WTC11 (cell line): ENCODE measurements around the gene C4BPA.

ENCODE experiments used
- NFYB ChIP-seq: sonication (generic); formaldehyde crosslinking; conservative IDR thresholded peaks from 2 replicates; pipeline ENCODE4 v1.8.0; 2022; ENCODE audit warnings: low read depth, missing genetic modification reagents
- NR1H2 ChIP-seq: sonication (generic); formaldehyde crosslinking; IDR thresholded peaks from 2 replicates; pipeline ENCODE4 v1.9.0; 2021; ENCODE audit warnings: mild to moderate bottlenecking, moderate library complexity, missing genetic modification reagents
- TCF7 ChIP-seq: sonication (generic); formaldehyde crosslinking; IDR thresholded peaks from 2 replicates; pipeline ENCODE4 v1.8.0; 2022; ENCODE audit warnings: mild to moderate bottlenecking, low read depth, missing genetic modification reagents, moderate library complexity
- TEAD4 ChIP-seq: sonication (generic); formaldehyde crosslinking; IDR thresholded peaks from 2 replicates; pipeline ENCODE4 v1.8.0; 2022; ENCODE audit warnings: mild to moderate bottlenecking, missing genetic modification reagents
- TP53 ChIP-seq: sonication (generic); formaldehyde crosslinking; IDR thresholded peaks from 2 replicates; pipeline ENCODE4 v1.8.1; 2023; ENCODE audit warnings: mild to moderate bottlenecking, missing genetic modification reagents
- TF ChIP-seq, protein P1 (sequence below): fragments of 200-600 bp; IDR thresholded peaks from 2 replicates; pipeline ENCODE4 v1.8.0; 2022; ENCODE audit warnings: antibody characterized with exemption
- TF ChIP-seq, protein P2 (sequence below): sonication (generic); formaldehyde crosslinking; conservative IDR thresholded peaks from 2 replicates; pipeline ENCODE4 v1.8.1; 2022; ENCODE audit warnings: mild to moderate bottlenecking, missing genetic modification reagents
- TF ChIP-seq, protein P3 (sequence below): sonication (generic); formaldehyde crosslinking; IDR thresholded peaks from 2 replicates; pipeline ENCODE4 v1.8.1; 2023; ENCODE audit warnings: mild to moderate bottlenecking, missing genetic modification reagents
- TF ChIP-seq, protein P4 (sequence below): sonication (generic); formaldehyde crosslinking; IDR thresholded peaks from 2 replicates; pipeline ENCODE4 v1.8.0; 2022; ENCODE audit warnings: mild to moderate bottlenecking, missing genetic modification reagents

DNA sequence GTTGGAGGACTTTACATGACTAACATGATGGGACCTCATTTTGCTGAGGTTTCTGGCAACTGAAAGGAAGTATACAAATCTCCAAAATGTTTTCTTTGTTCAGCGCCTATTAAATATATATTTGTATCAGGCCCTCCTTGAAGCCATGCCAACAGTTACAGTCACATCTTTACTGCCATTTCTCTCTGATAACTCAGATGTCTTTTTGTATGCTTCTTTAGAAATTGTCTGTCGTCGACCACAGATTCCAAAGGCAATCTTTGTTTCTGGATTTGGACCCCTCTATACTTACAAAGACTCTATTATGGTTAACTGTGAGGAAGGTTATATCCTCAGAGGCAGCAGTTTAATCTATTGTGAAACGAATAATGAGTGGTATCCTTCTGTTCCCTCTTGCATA is 69.4 kb downstream of the C4BPA start:
- TF ChIP-seq, protein P1, sequence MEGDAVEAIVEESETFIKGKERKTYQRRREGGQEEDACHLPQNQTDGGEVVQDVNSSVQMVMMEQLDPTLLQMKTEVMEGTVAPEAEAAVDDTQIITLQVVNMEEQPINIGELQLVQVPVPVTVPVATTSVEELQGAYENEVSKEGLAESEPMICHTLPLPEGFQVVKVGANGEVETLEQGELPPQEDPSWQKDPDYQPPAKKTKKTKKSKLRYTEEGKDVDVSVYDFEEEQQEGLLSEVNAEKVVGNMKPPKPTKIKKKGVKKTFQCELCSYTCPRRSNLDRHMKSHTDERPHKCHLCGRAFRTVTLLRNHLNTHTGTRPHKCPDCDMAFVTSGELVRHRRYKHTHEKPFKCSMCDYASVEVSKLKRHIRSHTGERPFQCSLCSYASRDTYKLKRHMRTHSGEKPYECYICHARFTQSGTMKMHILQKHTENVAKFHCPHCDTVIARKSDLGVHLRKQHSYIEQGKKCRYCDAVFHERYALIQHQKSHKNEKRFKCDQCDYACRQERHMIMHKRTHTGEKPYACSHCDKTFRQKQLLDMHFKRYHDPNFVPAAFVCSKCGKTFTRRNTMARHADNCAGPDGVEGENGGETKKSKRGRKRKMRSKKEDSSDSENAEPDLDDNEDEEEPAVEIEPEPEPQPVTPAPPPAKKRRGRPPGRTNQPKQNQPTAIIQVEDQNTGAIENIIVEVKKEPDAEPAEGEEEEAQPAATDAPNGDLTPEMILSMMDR = no peak
- TF ChIP-seq, protein P2, sequence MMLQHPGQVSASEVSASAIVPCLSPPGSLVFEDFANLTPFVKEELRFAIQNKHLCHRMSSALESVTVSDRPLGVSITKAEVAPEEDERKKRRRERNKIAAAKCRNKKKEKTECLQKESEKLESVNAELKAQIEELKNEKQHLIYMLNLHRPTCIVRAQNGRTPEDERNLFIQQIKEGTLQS (CRISPR knock-in tag) = no peak
- TF ChIP-seq NR1H2 (CRISPR knock-in tag) (no peak), TCF7 (no peak), TEAD4 (CRISPR knock-in tag) (no peak), NFYB (CRISPR knock-in tag) (no peak), TP53 (CRISPR knock-in tag) (no peak)
- TF ChIP-seq, protein P3, sequence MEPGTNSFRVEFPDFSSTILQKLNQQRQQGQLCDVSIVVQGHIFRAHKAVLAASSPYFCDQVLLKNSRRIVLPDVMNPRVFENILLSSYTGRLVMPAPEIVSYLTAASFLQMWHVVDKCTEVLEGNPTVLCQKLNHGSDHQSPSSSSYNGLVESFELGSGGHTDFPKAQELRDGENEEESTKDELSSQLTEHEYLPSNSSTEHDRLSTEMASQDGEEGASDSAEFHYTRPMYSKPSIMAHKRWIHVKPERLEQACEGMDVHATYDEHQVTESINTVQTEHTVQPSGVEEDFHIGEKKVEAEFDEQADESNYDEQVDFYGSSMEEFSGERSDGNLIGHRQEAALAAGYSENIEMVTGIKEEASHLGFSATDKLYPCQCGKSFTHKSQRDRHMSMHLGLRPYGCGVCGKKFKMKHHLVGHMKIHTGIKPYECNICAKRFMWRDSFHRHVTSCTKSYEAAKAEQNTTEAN (CRISPR knock-in tag) = no peak
- TF ChIP-seq, protein P4, sequence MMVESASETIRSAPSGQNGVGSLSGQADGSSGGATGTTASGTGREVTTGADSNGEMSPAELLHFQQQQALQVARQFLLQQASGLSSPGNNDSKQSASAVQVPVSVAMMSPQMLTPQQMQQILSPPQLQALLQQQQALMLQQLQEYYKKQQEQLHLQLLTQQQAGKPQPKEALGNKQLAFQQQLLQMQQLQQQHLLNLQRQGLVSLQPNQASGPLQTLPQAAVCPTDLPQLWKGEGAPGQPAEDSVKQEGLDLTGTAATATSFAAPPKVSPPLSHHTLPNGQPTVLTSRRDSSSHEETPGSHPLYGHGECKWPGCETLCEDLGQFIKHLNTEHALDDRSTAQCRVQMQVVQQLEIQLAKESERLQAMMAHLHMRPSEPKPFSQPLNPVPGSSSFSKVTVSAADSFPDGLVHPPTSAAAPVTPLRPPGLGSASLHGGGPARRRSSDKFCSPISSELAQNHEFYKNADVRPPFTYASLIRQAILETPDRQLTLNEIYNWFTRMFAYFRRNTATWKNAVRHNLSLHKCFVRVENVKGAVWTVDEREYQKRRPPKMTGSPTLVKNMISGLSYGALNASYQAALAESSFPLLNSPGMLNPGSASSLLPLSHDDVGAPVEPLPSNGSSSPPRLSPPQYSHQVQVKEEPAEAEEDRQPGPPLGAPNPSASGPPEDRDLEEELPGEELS (CRISPR knock-in tag) = no peak
